GM12873 (cell line): ENCODE measurements around the gene CAND2.

Source experiments
- CTCF ChIP-seq: IDR thresholded peaks from 2 replicates; pipeline ENCODE4 v1.5.1; 2012; ENCODE audit warnings: low read depth, mild to moderate bottlenecking, moderate library complexity, low read length, control low read depth; ENCODE audit not compliant: insufficient read depth; ENCODE audit errors: missing control alignments

The CAND2 gene

GRCh38 chr3:12841149-12841969 lies 44.9 kb downstream of the CAND2 start, which contains the start of gene RPL32:
Gene RPL32 (minus strand): TSS chr3:12841565. CDS start chr3:12840237, 1,328 bp downstream.
- TF ChIP-seq CTCF = peak; percentile 81

GRCh38 chr3:12841970-12842328 lies 45.5 kb downstream of the CAND2 start:
- no peak for TF ChIP-seq CTCF

- TF ChIP-seq CTCF = no peak
These were observed 46.0 kb downstream of the CAND2 start for GRCh38 chr3:12842469-12842868.

GRCh38 chr3:12845811-12846210 lies 49.3 kb downstream of the CAND2 start:
- no peak for TF ChIP-seq CTCF

- TF ChIP-seq CTCF = no peak
These were observed 55.7 kb downstream of the CAND2 start for GRCh38 chr3:12852201-12852600.

- TF ChIP-seq CTCF = no peak
These were observed 58.1 kb downstream of the CAND2 start for GRCh38 chr3:12854565-12854964.

GRCh38 chr3:12856626-12857025 lies 60.1 kb downstream of the CAND2 start:
- no peak for TF ChIP-seq CTCF

- no peak for TF ChIP-seq CTCF
These were observed 63.4 kb downstream of the CAND2 start for GRCh38 chr3:12859840-12860239.
